Measurements from ENCODE around the gene ABCC10.
"Not testable (repeated sequence)": the region's sequence is repeated elsewhere in the genome, so short reads cannot be mapped to it uniquely, and the experiment has no call there.

The ABCC10 gene

DNA sequence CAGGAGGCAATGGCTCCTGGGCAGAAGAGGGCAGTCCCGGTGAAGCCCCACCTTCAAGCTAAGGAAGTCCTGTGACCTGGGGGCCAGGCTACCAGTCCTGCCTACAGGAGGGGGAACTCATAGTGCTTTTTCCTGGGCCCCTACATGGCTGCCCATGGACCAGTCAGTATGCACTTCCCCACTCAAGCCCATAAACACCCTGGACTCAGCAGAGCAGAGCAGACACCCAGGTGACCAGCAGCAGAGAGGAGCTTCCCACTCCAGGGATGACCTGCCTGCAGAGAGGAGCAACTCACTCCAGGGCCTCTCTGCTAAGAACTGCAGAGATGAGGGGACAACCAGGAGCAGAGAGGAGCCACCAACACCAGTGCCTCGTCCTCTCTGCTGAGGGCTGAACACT lies 14.3 kb upstream of the ABCC10 start:
- DNase-seq (ENCODE audit: insufficient read length, low spot score): no peak
- TF ChIP-seq, protein P1, sequence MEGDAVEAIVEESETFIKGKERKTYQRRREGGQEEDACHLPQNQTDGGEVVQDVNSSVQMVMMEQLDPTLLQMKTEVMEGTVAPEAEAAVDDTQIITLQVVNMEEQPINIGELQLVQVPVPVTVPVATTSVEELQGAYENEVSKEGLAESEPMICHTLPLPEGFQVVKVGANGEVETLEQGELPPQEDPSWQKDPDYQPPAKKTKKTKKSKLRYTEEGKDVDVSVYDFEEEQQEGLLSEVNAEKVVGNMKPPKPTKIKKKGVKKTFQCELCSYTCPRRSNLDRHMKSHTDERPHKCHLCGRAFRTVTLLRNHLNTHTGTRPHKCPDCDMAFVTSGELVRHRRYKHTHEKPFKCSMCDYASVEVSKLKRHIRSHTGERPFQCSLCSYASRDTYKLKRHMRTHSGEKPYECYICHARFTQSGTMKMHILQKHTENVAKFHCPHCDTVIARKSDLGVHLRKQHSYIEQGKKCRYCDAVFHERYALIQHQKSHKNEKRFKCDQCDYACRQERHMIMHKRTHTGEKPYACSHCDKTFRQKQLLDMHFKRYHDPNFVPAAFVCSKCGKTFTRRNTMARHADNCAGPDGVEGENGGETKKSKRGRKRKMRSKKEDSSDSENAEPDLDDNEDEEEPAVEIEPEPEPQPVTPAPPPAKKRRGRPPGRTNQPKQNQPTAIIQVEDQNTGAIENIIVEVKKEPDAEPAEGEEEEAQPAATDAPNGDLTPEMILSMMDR (IDR thresholded peaks at IDR 0.05; ENCODE audit: insufficient read depth, missing control alignments): no peak
- FAIRE-seq: no peak

DNA sequence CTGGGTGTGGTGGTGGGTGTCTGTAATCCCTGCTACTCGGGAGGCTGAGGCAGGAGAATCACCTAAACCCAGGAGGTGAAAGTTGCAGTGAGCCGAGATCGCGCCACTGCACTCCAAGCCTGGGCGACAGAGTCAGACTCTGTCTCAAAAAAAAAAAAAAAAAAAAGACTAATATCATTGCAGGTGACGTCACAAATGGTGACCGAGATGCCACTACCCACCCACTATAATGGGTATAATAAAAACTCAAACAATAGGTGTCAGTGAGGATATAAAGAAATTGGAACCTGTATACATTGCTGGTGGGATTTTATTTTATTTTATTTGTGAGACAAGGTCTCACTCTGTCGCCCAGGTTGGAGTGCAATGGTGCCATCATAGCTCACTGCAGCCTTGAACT lies 12.1 kb upstream of the ABCC10 start:
- not testable (repeated sequence) for FAIRE-seq

DNA sequence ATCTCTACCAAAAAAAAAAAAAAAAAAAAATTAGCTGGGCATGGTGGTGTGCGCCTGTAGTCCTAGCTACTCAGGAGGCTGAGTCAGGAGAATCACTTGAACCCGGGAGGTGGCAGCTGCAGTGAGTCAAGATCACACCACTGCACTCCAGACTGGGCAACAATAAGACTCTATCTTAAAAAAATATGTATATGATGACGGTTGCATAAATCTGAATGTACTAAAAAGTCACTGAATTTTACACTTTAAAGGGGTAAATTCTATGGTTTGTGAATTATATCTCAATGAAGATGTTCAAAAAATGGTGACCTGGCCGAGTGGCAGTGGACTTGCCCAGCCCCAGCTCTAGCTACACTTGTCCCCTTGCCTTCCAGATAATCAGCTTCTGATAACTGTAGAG lies 10.4 kb upstream of the ABCC10 start:
- DNase-seq (ENCODE audit: insufficient read length, low spot score): no peak
- TF ChIP-seq, protein P1 (IDR thresholded peaks at IDR 0.05; ENCODE audit: insufficient read depth, missing control alignments): no peak
- FAIRE-seq: no peak

More for the DNA sequence above, 12.1 kb upstream of the ABCC10 start:
- not testable (repeated sequence) for DNase-seq (ENCODE audit: insufficient read length, low spot score)

DNA sequence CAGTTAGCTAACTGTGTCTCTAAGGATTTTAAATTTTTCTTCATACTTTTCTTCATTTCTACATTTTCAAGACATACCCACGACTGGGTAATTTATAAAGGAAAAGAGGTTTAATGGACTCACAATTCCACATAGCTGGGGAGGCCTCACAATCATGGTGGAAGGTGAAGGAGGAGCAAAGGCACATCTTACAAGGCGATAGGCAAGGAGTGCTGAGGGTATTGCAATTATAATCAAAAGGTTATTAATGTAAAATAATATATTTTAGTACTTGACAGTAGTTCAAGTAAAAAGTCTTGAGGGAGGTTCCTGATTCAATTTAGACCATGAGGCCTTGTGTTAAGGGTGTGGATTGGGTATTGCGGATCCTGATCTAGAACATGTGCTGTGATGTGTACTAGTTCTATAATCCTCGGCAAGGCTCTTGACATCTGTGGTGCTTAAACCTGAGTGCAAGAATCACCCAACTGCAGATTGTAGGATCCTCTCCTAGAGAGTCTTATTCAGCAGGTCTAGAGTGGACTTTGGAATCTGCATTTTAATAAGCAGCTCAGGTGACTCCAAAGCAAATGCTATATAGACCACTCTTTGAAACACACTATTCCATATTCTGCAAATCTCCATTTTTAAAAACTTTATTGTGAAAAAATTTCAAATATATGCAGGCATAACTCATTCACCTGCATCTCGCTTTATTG lies 7.2 kb upstream of the ABCC10 start:
- DNase-seq (ENCODE audit: insufficient read length, low spot score): no peak
- TF ChIP-seq, protein P1 (IDR thresholded peaks at IDR 0.05; ENCODE audit: insufficient read depth, missing control alignments): no peak
- no peak for FAIRE-seq

DNA sequence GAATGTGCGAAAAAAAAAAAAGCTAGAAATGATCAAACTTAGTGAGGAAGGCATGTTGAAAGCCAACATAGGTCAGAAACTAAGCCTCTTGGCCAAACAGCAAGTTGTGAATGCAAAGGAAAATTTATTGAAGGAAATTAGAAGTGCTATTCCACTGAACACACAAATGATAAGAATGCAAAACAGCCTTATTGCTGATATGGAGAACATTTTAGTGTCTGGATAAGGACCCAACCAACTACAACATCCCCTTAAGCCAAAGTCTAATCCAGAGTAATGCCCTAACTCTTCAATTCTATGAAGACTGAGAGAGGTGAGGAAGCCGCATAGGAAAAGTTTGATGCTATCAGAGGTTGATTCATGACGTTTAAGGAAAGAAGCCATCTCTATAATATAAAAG lies 5.5 kb upstream of the ABCC10 start:
- DNase-seq (ENCODE audit: insufficient read length, low spot score) (no peak), FAIRE-seq (no peak)
- TF ChIP-seq, protein P1 (IDR thresholded peaks at IDR 0.05; ENCODE audit: insufficient read depth, missing control alignments): no peak

DNA sequence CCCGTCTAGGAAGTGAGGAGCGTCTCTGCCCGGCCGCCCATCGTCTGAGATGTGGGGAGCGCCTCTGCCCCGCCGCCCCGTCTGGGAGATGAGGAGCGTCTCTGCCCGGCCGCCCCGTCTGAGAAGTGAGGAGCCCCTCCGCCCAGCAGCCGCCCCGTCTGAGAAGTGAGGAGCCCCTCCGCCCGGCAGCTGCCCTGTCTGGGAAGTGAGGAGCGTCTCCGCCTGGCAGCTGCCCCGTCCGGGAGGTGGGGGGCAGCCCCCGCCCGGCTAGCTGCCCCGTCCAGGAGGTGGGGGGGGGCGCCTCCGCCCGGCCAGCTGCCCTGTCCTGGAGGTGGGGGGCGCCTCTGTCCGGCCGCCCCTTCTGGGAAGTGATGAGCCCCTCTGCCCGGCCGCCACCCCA lies 2.3 kb upstream of the ABCC10 start:
- DNase-seq (ENCODE audit: insufficient read length, low spot score); FAIRE-seq: not testable (repeated sequence)

DNA sequence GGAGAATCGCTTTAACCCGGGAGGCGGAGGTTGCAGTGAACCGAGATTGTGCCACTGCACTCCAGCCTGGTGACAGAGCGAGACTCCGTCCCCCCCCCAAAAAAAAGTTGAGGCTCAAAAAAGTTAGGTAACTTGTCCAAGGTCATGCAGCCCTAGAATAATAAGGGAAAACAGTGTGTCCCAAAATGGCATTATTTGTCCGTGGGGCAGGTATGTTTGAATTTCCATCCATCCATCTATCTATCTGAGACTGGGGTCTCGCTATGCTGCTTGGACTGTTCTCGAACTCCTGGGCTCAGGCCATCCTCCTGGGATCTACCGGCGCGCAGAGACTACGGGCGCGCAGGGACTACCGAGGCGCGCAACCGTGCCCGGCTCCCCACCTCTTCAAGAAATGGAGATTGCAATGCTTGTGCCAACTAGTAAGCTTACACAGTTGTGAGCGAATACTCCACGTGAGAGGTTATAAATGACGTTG lies 374 bp upstream of the ABCC10 start:
- DNase-seq (ENCODE audit: insufficient read length, low spot score): no peak
- TF ChIP-seq, protein P1 (IDR thresholded peaks at IDR 0.05; ENCODE audit: insufficient read depth, missing control alignments): no peak
- FAIRE-seq: no peak

DNA sequence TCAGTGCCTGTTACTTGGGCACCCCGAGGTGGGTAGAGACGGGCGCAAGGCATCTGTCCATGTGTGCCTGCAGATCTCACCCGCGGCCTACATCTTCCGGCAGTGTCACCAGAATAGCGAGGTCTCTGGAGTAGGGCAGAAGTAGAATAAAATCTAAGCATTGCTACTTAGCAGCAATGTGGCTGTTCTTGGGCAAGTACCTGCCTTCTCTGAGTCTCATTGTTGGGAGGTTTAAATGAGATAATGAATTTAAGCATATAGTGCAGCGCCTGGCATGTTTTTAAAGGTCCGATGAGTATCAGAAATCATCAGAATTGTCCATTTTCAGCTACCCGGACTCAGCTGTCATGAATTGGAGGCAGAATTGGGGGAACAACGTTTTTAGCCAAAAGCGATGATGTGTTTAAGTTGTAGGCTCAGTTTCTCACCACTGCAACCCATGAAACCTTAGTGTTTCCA lies 800 bp downstream of the ABCC10 start:
- no peak for FAIRE-seq
- TF ChIP-seq, protein P1 (IDR thresholded peaks at IDR 0.05; ENCODE audit: insufficient read depth, missing control alignments): no peak
- DNase-seq (ENCODE audit: insufficient read length, low spot score): no peak

Data from D721Med (cell line).